Islet precursor cell (in vitro differentiated cells): ENCODE data around the gene PPP1R12A.
A peak's percentile ranks its signal among the peaks of the same experiment; 100 is the strongest.
"Not testable (repeated sequence)": the region's sequence is repeated elsewhere in the genome, so short reads cannot be mapped to it uniquely, and the experiment has no call there.

Experiments
- DNase-seq: peaks from one replicate; pipeline ENCODE4 v3.0.0-alpha.2; 2018

PPP1R12A gene

DNA sequence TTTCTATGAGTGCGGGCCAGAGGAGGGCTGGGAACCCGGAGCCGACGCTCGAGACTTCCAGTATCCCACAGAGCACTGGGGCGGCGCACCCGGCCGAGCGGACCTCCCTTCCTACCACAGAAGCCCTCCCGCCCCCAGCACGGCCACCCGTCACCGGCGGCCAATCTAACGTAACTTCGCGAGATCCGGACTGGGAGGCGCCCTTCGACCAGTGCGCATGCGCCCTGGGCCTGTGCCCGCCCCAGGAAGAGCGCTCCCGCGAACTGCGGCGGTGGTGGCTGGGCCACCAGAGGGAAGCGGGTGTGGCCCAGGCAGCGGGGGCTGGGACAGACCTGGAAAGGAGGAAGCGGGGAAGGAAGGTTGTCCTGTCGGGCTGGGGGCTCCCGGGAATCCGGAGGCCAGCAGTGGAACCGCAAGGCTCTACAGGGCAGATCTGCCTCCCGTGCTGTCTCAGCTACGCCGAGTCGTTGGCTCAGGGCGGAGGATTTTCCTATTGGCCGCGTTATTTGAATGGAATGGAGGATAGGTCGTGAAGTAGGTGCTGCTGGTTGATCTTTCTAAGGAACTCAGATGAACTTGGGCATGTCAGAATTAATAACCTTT lies at the start of gene PPP1R12A:
PPP1R12A (minus strand) TSS at position 77 of the 603 bp plus-strand sequence. CDS start 166 bp downstream, outside the sequence.
- peak; percentile 100 for DNase-seq

DNA sequence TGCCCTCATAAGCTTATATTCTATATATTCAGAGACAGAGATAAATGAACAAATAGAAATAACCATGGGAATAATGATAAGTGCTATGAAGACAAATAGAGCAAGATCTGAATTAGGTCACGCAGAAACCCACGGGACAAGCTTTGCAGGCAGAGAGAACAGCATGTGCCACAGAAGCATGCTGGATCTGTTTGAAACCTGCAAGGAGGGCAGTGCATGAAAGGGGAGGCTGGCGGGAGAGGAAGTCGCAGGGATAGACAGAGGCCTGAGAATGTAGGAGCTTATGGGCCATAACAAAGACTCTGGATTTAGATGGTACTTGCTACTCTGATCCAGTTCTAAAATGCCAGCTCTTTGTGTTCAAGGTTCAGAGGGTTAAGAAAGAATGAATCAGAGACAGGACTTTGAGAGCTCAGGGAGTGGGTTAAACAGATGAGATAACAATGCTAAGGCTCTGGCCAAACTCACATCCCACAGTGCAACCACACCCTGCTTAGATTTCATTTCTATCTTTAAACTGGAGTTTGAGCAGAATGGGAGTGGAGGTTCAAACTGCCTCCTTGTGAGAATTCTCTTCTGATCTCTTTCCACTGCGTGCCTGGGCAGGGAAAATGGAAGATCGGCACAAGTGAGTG lies 49.2 kb upstream of the PPP1R12A start:
- DNase-seq: peak; percentile 77

DNA sequence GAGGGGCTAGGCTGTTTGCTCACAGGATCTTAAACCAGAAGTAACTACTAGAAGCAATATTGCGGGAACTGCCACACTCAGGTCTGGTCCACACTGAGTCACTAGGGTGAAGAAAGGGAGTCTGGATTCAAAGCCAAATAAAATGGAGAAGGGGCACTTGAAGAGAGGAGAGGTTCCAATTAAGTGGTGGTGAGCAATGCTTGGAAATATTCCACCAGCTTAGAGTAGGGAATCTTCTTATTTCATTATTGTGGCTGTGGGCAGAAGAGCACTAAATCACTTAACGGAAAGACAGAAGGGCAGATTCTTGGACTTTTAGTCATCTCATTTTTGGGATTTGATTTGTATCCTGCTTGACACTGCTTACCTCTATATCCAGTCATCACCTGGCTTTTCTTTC lies 48.6 kb upstream of the PPP1R12A start:
- DNase-seq: peak; percentile 88

DNA sequence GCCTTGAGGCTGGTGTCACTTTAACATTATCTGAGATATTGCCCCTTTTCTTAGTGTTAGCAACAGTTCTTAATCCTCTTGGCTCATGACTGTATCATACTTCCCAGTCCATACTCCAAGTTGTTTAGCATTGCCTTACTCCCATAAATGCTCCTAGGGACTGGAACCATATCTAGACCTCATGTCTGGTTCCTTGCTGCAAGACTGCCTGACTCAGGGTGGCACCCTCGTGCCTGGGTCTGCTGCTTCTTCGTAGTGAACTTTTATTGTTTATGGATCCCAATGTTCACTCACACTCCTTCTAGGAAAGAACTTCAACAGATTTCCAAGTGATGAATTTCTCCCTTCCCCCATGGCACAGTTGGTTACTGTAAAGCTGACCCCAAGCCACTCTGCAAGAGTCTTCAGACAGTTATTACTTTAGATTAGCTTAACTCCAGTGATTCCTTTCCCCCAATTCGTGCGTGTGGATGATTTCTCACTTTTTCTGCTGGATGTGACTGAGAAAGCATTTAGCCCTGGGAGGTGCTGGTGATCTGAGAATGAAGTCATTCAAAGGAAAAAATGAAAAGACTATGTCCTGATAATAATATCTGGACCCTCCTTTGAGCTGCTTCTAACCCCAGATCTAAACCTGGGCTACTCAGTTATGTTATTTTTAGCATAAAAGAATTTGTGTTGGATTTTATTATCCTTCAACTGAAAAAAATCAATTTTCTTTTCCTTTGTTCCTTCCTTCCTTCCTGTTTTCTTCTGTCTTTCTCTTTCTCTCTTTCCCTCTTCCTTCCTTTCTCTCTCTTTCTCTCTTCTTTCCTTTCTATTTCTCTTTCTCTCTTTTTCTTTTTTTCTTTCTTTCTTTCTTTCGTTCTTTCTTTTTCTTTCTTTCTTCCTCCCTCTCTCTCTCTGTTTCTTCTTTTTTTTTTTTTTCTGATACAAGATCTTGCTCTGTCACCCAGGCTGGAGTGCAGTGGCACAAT lies 47.5 kb upstream of the PPP1R12A start:
- DNase-seq: no peak

DNA sequence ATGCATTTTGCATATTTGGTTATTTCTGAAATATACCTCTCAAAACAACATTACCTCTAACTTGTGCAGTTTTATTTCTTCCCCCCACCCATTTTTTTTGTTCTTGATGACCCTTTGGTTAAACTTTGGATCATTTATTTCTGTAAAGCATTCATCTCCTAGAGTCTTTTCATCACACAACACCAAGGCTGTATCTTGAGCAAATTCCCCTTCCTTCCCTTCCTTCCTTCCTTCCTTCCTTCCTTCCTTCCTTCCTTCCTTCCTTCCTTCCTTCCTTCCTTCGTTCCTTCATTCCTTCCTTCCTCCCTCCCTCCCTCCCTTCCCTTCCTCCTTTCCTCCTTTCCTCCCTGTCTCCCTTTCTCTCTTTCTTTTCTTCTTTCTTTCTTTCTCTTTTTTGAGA lies 43.8 kb upstream of the PPP1R12A start:
- DNase-seq: no peak

DNA sequence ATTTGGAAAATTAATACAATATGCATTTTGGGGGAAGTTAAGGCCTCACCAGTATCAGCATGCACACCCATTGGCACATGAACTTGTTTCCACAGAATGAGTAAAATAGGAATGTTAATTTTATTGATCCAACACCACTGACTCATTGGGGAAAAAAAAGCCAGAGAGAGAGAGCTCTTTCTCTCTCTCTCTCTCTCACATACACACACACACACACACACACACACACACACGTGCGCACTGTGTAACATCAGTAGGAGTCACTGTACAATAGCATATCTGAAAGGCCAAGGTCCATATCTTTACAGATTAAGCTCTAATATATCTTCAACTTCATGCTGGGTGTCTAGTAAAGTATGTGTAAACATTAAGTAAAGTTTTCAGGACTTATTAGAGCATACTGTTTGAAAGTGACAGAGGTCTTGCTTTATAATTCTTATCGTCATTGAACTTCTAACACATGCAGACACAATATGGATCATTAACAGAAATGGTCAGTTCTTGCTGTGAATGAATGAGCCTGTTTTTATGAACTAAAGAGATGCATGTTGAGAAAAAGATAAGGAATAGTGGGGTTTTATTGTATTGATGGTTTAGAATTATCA lies 43.1 kb upstream of the PPP1R12A start:
- DNase-seq: not testable (repeated sequence)

DNA sequence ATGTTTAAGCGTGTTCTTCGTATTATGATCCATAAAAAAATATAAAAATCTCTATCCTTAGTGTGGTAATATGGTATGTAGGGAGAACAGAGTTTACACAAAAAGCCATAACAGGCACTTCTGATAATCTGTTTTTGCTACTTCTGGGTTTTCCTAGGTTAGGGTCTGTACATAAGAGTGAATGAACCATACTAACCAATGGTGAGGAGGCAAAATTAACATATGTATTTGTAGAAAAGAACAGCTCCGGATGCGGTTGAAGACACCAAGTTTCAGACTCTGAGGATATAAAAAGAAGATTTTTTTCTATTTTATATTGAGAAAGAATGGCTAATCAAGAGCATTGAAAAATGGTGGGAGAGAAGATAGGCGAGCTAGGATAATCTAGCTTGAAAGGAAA lies 40.2 kb upstream of the PPP1R12A start:
- DNase-seq: no peak

DNA sequence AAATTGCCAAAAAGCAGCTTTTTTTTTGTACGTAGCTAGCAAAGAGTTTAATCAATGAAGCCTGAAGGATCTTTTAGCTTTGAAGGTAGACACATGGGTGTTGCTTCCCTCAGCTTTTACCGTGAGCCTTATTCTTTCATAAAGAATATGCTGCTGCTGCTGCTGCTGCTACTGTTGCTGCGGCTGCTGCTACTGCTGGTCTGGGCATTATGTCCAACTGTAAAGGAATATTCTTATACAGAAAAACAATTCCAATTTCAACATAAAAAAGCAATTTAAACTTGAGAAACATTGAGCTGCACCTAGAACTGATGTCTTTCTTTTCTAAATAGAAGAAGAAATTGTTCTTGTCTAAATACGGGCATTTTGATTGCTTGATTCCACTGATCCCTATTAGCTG lies 38.9 kb upstream of the PPP1R12A start:
- no peak for DNase-seq

DNA sequence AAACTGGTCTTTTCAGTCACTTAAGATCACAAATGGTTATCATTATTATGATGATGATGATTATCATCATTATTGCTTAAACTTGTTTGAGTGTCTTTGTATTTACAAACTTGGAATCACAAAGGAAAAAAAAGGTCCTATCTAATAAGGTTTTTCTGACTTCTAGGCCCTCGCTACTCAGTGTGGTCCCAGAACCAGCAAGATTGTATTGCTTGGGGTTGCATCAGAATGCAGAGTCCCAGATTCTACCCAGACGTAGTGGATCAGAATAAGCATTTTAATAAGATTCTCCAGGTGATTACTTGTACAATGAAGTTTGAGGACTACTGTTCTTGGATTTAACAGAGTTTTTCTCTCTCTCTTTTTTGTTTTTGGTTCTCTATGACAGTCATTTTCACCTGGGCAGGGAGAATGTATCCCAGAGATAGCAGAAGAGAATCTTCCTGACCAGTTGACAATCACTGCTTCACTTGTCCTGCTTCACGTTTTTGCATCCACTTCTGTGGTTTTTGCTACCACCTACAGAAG lies 29.3 kb upstream of the PPP1R12A start:
- DNase-seq: no peak

DNA sequence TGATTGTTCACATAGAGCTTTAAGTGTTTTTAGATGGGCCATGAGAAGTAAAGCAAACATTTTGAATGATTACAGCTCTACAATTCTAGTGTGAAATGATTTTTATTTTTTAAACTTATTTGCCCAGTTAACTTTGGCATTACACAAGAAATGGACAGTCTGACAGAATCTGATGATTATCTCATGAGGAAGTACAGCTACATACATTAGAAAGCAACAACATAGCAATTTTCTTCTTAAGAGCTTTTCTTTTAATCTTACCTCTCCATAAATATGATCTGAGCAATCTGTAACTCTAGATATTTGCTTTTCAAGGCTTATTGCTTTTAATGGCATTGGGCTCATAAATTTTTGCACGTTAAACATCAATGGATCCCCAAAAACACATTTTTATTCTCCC lies 26.5 kb upstream of the PPP1R12A start:
- DNase-seq: no peak

DNA sequence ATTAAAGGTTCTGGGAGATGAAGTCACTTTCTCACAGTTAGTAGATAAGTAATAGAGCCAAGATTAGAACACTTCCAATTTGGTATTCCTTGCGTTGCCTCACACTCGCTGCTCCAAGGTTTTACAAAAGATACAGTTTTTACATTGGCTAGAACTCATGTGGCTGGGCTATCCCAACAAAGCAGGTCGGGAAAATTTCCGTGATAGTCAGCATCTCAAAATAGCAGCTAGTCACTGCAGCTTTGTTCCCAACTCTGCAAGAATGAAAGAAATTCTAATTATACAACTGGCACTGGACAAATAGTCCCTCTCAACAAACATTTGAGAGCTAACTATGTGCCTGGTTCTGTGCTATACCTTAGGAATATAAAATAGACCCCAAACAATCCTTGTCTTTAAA lies 24.6 kb upstream of the PPP1R12A start:
- no peak for DNase-seq

DNA sequence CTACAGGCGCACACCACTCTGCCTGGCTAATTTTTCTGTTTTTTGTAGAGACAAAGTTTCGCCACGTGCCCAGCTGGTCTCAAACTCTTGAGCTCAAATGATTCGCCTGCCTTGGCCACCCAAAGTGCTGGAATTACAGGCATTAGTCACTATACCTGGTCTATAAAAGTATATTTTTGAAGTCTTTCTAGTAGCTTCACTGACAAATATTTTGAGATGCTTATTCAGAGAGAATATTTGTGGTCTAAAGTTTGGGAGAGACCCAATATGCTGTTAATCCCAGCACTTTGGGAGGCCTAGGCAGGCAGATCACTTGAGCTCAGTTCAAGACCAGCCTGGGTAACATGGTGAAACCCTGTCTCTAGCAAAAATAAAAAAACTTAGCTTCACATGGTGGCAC lies 22.0 kb upstream of the PPP1R12A start:
- DNase-seq: no peak

DNA sequence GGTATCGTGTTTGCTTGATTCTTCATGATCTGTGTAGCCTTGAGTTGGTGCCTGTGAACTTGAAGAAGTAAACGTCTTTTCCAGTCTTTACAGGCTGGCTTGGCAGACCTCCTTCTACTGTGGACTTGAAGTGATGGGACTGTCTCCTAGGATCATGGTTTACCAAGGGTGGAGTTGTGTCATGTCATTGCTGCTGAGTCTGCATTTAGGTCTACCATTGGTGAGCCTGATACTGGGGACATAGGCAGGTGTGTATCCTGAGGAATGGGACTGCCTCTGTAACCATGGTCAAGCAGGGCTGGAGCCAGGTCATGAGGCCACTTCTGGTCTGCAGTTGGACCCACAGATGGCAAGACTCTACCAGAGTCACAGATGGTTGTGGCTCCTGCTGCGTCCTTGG lies 20.7 kb upstream of the PPP1R12A start:
- DNase-seq: no peak

DNA sequence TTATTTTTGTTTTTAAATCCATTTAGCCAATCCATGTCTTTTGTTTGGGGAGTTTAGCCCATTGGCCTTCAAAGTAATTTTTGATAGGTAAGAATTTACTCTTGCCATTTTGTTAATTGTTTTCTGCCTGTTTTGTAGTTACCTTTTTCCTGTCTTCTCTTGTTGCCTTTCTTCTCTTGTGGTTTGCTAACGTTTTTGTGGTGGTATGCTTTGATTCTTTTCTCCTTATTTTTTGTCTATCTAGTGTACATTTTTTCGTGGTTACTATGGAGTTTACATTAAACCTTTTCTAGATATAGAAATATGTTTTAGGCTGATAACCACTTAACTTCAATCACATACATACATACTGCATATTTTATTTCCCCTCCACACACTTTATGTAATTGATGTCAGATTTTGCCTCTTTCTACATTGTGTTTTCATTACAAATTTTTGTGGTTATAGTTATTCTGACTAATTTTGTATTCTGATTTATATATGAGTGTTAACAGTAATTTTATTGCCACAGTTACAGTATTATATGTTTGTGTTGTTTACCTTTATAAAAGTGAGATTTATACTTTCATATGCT lies 19.2 kb upstream of the PPP1R12A start:
- DNase-seq: no peak

DNA sequence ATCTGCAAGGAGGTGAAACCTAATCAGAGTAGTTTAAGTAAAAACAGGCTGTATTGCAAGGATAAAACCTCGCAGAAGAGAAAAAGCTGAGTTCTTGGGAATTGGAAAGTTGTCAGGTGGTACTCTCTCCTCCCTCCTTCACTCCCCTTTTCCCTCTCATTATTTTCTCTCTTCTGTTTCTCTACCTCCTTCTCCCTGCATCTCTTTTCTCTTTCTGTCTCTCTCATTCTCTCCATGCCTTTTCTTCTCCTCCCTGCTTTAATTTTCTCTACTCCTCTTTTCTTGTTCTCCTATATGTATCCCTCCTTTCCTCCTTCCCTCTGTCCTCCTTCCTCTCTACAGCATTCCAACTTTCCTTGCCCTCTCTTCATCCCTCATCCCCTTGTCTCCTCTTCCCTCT lies 14.2 kb upstream of the PPP1R12A start:
- DNase-seq: no peak

DNA sequence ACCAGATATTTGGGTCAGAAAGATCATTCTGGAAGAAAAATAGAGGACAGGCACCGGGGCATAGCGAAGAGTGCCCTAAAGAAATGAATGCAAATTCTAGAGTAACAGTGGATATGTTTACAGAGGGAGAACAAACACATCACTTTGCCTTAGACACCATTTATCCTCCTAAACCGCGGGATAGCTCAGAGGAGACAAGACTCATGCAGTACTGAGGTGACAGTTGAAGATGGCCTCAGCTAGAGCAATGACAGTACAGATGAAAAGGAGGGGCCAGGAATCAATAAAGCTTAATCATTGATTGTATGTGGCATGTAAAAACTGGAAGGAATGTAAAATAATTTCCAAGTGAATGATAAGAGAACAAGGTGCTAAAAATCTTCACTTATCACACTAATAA lies 10.5 kb upstream of the PPP1R12A start:
- no peak for DNase-seq

DNA sequence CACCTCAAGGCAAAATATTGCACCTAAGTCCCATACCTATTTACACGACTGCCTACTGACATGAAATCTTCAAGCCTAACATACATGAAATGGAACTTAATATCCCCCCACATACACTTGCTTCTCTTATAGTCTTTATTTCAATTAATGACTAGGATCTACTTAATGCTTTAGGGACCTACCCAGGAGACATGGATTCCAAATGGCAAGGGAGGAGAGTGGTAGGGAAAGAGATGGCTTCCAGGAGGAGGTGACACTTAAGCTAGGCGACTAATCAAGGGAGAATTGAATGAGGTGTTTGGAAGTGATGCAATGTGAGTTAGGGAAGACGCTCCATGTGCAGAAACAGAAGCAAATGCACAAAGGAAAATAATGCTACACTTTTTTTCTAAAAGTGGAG lies 9.7 kb upstream of the PPP1R12A start:
- no peak for DNase-seq

DNA sequence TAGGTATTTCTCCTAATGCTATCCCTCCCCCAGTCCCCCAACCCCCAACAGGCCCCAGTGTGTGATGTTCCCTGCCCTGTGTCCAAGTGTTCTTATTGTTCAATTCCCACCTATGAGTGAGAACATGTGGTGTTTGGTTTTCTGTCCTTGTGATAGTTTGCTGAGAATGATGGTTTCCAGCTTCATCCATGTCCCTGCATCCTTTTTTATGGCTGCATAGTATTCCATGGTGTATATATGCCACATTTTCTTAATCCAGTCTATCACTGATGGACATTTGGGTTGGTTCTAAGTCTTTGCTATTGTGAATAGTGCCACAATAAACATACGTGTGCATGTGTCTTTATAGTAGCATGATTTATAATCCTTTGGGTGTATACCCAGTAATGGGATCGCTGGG lies 7.9 kb upstream of the PPP1R12A start:
- DNase-seq: not testable (repeated sequence)

DNA sequence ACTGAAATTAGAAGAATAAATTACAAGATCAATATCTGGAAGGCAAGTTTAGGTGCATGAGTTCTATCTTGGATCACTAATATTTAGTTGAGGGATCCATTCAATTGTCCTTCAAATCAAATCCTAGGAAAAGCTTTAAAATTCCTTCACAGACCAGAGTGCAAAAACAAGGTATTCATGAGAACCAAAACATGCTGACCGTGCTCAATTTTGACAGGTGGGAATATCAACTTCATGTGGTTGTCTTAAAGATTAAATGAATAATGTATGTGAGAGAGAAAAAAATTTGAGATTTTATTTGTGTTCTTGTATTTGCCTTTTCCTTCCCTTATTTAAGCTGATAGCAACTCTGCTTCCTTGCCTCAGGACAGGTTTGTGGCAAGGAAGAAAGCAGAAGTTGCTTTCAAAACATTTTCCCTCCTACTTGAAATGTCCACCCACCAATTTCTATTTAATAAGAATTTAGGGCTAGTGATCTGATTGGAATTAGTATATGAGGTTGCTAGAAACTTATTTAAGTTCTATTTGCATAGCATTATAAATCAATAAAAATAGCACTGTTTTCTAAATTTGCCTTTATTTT lies 4.9 kb upstream of the PPP1R12A start:
- DNase-seq: no peak

DNA sequence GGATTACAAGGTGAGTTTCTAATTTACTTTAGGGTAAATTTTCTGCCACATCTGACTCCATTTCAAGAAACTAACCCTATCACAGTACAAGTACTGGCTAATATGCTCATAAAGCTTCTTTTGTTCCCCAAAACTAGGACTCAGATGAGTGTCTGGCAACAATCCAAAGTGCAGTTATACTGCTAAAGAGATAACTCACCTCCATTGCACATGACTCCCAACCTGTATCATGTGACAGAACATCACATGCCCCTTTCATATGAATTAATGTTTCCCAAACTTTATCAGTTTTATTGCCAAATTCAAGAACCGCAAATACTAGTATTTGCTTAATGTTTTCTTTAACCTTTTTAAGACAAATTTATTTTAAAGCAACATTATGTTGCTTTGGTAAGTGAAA lies 3.9 kb upstream of the PPP1R12A start:
- DNase-seq: no peak

DNA sequence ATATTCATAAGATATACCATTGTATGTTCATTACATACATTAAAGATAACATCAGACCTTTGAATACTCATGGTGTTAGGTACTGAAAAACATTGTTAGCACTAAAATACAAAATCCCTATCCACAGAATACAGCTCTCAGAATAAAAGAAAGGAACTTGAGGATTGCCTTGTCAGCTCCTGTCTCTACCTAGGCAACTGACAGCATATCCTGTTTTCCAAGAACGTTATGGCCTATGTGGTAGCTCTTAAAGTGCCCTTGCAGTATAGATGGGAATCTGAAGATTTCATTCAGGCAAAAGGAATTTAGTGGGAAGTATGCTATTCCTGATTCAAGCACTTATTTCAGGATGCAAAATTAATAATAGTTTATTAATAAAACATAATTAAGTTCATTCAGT lies 1.8 kb upstream of the PPP1R12A start:
- DNase-seq: no peak

DNA sequence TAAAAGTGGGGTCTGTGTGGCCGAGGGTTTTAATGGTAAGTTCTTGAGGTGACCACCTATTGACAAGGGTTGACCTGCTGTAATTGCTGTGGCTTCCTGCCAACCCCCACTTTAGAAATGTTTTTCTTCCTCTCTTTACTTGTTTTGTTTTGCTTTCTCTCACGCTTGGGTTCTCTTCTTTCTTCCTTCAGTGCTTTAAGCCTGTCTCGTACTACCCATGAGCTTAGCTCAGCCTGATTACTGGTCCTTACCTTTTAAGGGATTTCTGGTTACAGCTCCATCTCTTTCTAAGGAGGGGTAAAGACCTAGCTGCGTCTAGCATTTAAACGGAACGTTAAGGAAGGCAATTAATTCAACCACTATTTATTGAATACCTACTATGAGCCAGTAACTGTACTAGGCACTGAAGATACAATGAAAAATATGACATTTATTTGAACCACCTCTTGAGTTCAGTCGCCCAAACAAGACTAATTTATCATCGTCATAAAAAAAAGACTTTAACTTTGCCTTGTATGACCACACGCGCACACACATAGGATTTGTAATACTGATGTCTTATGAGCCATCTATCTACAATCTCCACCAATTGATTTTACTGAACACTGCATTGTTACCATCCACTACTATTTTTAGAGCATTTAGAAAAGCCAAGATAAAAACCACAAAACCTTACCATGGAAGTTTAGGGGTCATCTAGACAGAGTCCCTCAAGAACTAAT lies 888 bp upstream of the PPP1R12A start:
- no peak for DNase-seq
